Small intestine (tissue), 7 donors: ENCODE measurements around the gene S1PR1. TPM values are rescaled to one million over a fixed set of nuclear protein-coding genes. Genes with fewer than 3 reads are reported as not detected.

Source experiments
- DNase-seq, 2 donors: peaks; one replicate each; pipeline versions ENCODE4 v3.0.0 to v3.0.0-alpha.2; 2013
- FAIRE-seq: peaks from 2 replicates; lab custom pipeline; 2012; peaks lifted over from hg19 to GRCh38; lab: Jason Lieb, UNC
- H3K27ac ChIP-seq, 3 donors: one replicate each; pipeline ENCODE4 v1.5.1; 2013; ENCODE audit warnings: low read length in 2 of 3, mild to moderate bottlenecking in 2 of 3, control low read depth in 1 of 3, inconsistent platforms in 1 of 3, low read depth in 1 of 3, moderate library complexity in 1 of 3
- H3K27me3 ChIP-seq, 3 donors: one replicate each; pipeline ENCODE4 v1.6.1; 2013; ENCODE audit warnings: low read length in 3 of 3, inconsistent platforms in 1 of 3; ENCODE audit not compliant: control insufficient read depth in 3 of 3, insufficient read depth in 3 of 3
- H3K36me3 ChIP-seq, 3 donors: one replicate each; pipeline ENCODE4 v1.6.1; 2013; ENCODE audit warnings: low read length in 3 of 3, inconsistent platforms in 1 of 3, low read depth in 1 of 3, mild to moderate bottlenecking in 1 of 3, moderate library complexity in 1 of 3; ENCODE audit not compliant: control insufficient read depth in 3 of 3, insufficient read depth in 2 of 3
- H3K4me1 ChIP-seq, 3 donors: one replicate each; pipeline ENCODE4 v1.6.1; 2013; ENCODE audit warnings: low read length in 2 of 3, inconsistent platforms in 1 of 3, low read depth in 1 of 3, mild to moderate bottlenecking in 1 of 3, moderate library complexity in 1 of 3; ENCODE audit not compliant: control insufficient read depth in 3 of 3, insufficient read depth in 2 of 3
- H3K4me3 ChIP-seq, 3 donors: one replicate each; pipeline ENCODE4 v1.5.1; 2013; ENCODE audit warnings: low read length in 3 of 3, control low read depth in 1 of 3, inconsistent platforms in 1 of 3, low read depth in 1 of 3, mild to moderate bottlenecking in 1 of 3, moderate library complexity in 1 of 3
- H3K9me3 ChIP-seq, 2 donors: one replicate each; pipeline ENCODE4 v1.6.1; 2013; ENCODE audit warnings: low read depth in 1 of 2, low read length in 1 of 2; ENCODE audit not compliant: control insufficient read depth in 2 of 2, insufficient read depth in 1 of 2
- WGBS, 3 donors: extraction: QIAGEN DNeasy Blood & Tissue Kit; methylation state at CpG; one replicate each; pipeline ENCODE4 v1.1.7; 2013; 5-methylcytosine and 5-hydroxymethylcytosine counted together
- polyA plus RNA-seq, 4 donors: library from polyadenylated mRNA; stranded (reverse) in 3 of 4; unstranded in 1 of 4; fragments of 200-250 nt in 3 of 4; fragments of 120-200 nt in 1 of 4; gene quantifications; one replicate each; pipeline versions ENCODE4 v1.2.1 to v1.2.3, GENCODE V29; 2013
- donor health status: healthy with polysubstance abuse.
- donor health status: control.
- donor health status: control.
- donor health status: Bipolar disorder and iron deficiency.
- donor health status: healthy.

The S1PR1 gene
- polyA plus RNA-seq, 4 donors: 0.45 to 42.4 (median 4.6) TPM

DNA sequence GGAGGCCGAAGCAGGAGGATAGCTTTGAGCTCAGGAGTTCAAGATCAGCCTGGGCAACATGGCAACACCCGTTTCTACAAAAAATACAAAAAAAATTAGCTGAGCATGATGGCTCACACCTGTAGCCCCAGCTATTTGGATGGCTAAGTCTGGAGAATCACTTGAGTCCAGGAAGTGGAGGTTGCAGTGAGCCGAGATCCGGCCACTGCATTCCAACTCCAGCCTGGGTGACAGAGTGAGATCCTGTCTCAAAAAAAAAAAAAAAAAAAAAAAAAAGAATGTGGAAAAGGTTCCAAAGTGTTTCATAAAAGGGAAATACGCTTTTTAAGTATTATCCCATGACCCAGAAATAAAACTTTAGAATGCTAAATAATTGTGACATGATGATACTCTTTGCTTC lies 8.0 kb downstream of the S1PR1 start:
- FAIRE-seq (no peak), DNase-seq (no peak)
- no peak overlapping the region for H3K4me3 ChIP-seq
- H3K4me1 ChIP-seq: peaks cover 0 to 11% (median 0%) of the 10 kb centered on the region in 3 donors
- 56 to 81% (median 68%) methylated on average over 5 of the region's 5 CpGs for WGBS, 3 donors
- H3K27ac ChIP-seq: no peak overlapping the region
- H3K27me3 ChIP-seq: peaks cover 0 to 3% (median 0%) of the 10 kb centered on the region in 3 donors
- H3K9me3 ChIP-seq: no peaks in the 10 kb centered on the region
- H3K36me3 ChIP-seq: peaks cover 0 to 3% (median 0%) of the 10 kb centered on the region in 3 donors

DNA sequence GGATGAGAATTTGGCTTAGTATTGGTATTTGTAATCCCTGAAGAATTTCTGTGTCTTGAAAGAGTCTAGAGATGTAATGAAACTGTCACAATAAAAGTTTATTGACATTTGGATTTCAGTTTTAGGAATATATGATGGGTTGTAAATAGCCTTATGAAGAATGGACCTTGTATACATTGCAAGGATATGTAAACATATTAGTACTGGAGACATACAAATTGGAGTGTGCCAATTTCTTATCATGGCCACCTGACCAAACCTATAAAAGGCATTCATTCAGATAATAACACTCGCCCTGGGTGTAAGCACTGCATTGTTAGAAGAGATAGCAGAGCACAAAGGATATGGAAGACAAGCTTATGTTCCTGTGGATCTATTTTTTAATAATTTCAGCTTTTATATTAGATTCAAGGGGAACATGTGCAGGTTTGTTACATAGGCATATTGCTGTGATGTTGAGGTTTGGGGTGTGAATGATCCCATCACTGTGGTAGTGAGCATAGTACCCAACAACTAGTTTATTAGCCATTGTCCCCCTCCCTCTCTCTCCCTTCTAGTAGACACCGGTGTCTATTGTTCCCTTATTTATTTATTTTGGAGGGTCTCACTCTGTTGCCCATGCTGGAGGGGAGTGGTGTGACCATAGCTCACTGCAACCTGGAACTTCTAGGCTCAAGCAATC lies 8.6 kb downstream of the S1PR1 start:
- FAIRE-seq: no peak
- 34 to 71% (median 54%) methylated on average over 2 of the region's 2 CpGs for WGBS, 3 donors
- H3K27ac ChIP-seq: no peak overlapping the region

DNA sequence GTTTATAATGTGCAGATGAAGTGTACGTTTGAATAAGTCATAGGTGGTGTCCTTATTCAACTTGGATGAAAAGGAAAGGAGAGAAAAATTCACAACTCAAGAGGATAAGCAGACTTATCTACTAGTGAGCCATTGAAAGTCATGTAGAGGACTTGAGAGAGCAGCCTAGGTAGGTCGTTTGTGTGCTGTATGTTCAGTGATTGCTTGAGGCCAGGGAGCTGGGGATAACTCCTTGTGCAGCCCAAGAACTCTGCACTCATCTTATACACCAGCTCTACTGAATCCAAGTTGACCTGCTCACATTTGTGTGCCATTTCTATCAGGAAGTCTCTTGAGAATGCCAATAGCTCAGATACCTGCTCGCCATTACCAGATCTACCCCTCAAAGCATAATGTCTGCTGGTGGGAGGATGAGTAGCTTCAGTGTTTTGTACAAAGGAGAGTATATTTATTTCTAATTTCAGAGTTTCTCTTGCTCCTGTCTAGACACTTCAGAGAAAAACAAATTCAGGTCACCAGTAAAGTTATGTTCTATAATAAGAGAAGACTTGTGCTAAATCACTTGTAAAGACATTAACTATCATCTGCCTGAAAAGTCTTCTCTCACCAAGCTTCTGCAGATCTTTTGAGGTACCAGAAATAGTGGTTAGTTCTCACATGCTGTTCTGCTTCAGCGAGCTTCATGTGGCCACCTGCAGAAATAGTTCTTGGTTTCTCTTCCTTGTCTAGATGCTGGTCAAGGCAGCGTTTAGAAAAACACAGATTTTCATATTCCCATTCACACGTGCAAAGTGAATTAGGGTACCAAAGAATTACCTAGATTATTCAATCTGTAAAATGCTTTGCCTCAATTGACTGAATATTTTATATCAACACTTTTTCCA lies 10.8 kb downstream of the S1PR1 start:
- DNase-seq: no peak
- H3K9me3 ChIP-seq: no peaks in the 10 kb centered on the region
- no peak overlapping the region for H3K4me3 ChIP-seq
- no peaks in the 10 kb centered on the region for H3K27me3 ChIP-seq
- FAIRE-seq: no peak
- WGBS, 3 donors: 72 to 78% (median 78%) methylated on average over 6 of the region's 6 CpGs
- peaks cover 0 to 16% (median 0%) of the 10 kb centered on the region in 3 donors for H3K4me1 ChIP-seq
- no peaks in the 10 kb centered on the region for H3K36me3 ChIP-seq
- no peak overlapping the region for H3K27ac ChIP-seq

More for the DNA sequence above, 8.6 kb downstream of the S1PR1 start:
- Histone ChIP-seq H3K27me3 (no peaks in the 10 kb centered on the region), H3K4me3 (no peak overlapping the region), H3K9me3 (no peaks in the 10 kb centered on the region), H3K36me3 (no peaks in the 10 kb centered on the region), H3K4me1 (peaks cover 0 to 11% (median 0%) of the 10 kb centered on the region in 3 donors)
- no peak for DNase-seq

GRCh38 chr1:101250222-101250621 lies 13.4 kb downstream of the S1PR1 start:
- WGBS, 3 donors: 80 to 88% (median 82%) methylated on average over 3 of the region's 3 CpGs
- peaks cover 0 to 16% (median 0%) of the 10 kb centered on the region in 3 donors for H3K4me1 ChIP-seq
- H3K36me3 ChIP-seq: no peaks in the 10 kb centered on the region
- H3K27me3 ChIP-seq: no peaks in the 10 kb centered on the region
- H3K9me3 ChIP-seq: no peaks in the 10 kb centered on the region
- no peak overlapping the region for H3K4me3 ChIP-seq
- DNase-seq (no peak), FAIRE-seq (no peak)
- H3K27ac ChIP-seq: no peak overlapping the region

DNA sequence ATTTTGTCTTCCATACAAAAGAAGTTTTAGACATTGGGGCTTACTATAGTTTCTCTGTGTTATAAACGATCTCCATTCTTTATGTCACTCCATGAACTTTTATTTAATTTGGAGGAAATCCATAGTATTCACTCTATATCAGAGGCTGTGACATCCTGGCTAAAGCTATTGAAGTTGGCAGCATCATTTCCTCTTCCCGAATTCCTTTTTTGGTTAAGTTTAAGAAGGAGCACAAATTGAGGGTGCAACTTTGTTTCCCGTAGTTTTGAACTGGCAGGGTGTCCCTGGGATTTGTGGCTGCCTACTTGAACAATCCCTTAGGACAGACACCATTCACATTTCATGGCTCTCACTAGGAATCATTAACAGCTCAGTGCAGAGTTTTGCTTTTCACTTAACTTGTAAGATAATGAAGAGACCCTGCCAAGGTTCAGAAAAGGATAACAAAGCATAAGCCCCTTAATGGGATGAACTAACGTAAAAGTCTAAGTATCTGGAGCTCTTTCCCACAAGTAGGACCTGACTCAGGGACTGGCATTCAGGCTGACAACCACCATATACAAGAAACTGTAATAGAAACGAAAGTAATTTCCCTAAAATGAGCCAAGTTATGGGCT lies 13.9 kb downstream of the S1PR1 start:
- no peaks in the 10 kb centered on the region for H3K9me3 ChIP-seq
- WGBS, 3 donors: 41 to 51% (median 50%) methylated on average over 5 of the region's 5 CpGs
- H3K27ac ChIP-seq: no peak overlapping the region
- no peak for FAIRE-seq
- H3K36me3 ChIP-seq: no peaks in the 10 kb centered on the region
- H3K4me3 ChIP-seq: no peak overlapping the region
- no peaks in the 10 kb centered on the region for H3K27me3 ChIP-seq
- peak in 1 of 2 donors; percentile 25 for DNase-seq
- H3K4me1 ChIP-seq: peaks cover 0 to 13% (median 0%) of the 10 kb centered on the region in 3 donors

- no peak for FAIRE-seq
- Histone ChIP-seq H3K9me3 (no peaks in the 10 kb centered on the region), H3K27me3 (no peaks in the 10 kb centered on the region)
Observed at GRCh38 chr1:101251504-101251903, 14.7 kb downstream of the S1PR1 start.

DNA sequence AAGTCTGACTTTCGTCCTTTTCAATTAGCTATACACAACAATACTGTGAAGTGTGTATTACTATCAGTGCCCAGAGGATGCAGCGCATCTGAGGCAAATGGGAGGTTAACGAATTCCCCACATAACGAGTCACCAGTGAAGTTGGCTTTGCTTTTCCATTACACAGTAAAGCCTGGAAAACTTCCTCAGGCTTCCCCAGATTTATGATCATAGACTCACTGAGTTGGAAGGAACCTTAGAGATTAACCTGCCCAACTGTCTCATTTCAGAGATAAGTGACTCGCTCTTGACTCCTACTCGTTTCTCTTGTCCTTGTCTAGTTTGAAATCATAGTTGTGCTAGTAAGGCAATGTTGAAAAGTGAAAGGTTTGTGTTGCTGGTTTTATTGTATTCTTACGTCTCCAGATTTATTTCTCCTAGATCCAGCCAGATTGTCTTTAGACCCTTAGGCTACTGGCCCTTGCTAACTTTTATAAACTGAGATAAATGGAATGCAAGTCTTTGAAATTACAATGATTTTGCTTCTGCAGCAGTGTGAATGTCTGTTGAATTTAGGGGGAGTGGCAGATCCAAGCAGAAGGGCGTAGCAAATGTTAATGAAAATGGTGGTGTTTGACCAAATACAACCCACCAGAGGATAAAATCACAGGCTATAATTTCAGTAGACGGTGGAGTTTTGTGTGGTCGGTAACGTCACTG lies 17.3 kb downstream of the S1PR1 start:
- Histone ChIP-seq H3K9me3 (no peaks in the 10 kb centered on the region), H3K4me3 (no peak overlapping the region), H3K36me3 (no peaks in the 10 kb centered on the region), H3K27ac (no peak overlapping the region), H3K4me1 (peaks cover 2 to 16% (median 4%) of the 10 kb centered on the region in 3 donors), H3K27me3 (no peaks in the 10 kb centered on the region)
- FAIRE-seq (no peak), DNase-seq (no peak)
- 79 to 85% (median 82%) methylated on average over 11 of the region's 11 CpGs for WGBS, 3 donors

More at GRCh38 chr1:101251504-101251903, 14.7 kb downstream of the S1PR1 start:
- Histone ChIP-seq H3K4me3 (no peak overlapping the region), H3K27ac (no peak overlapping the region), H3K36me3 (no peaks in the 10 kb centered on the region), H3K4me1 (peaks cover 0 to 5% (median 0%) of the 10 kb centered on the region in 3 donors)
- no peak for DNase-seq
